Posterior vena cava (tissue), 2 donors: ENCODE data around the gene ZNF385C. TPM values are rescaled to one million over a fixed set of nuclear protein-coding genes. Genes with fewer than 3 reads are reported as not detected.
A peak's percentile ranks its signal among the peaks of the same experiment; 100 is the strongest.

Experiments
- DNase-seq: peaks from one replicate; pipeline ENCODE4 v3.0.0-alpha.2; 2020; ENCODE audit warnings: low spot score
- intact Hi-C, 2 donors: fragments of 100-400 bp; cut with DNase I; formaldehyde crosslinking; loops; one replicate each; pipeline versions ENCODE4 v1.14.1 to v1.14.2; 2022 to 2023
- total RNA-seq, 2 donors: library from RNA; stranded (reverse); fragmentation: NEBNext Ultra II Directional; extraction: Animal tissue kit (Norgen Biotek cat#: 25700); gene quantifications; one replicate each; pipeline ENCODE4 v1.2.1, GENCODE V29; 2021
- donor health status: DM: yes; HTN: yes; CAD: no.
- donor health status: DM: yes; HTN: yes; CAD: no.

The ZNF385C gene
- total RNA-seq, 2 donors from 2014 or later, result 0.19 to 0.23 TPM

GRCh38 chr17:42034059-42034458 lies 64.2 kb downstream of the ZNF385C start:
- DNase-seq, result no peak
- intact Hi-C loops, result no loop called here

GRCh38 chr17:42031584-42031983 lies 66.7 kb downstream of the ZNF385C start:
- DNase-seq, result no peak
- intact Hi-C loops, result no loop called here

- intact Hi-C loops, result loop anchor here (2.0 to 10.0 kb wide), 3 partner anchors 44 to 89 kb away; partner anchors contain the start of gene DHX58 (in 1 of the 2)
- DNase-seq, result no peak
Observed at GRCh38 chr17:42028791-42029127, 69.5 kb downstream of the ZNF385C start.

GRCh38 chr17:42027961-42028790 lies 70.1 kb downstream of the ZNF385C start:
- intact Hi-C loops, result loop anchor here (2.0 to 10.0 kb wide), 3 partner anchors 45 to 89 kb away; partner anchors contain the start of gene DHX58 (in 1 of the 2)

GRCh38 chr17:42027590-42027889 lies 70.7 kb downstream of the ZNF385C start:
- DNase-seq, result no peak

More at GRCh38 chr17:42027961-42028790, 70.1 kb downstream of the ZNF385C start:
- no peak for DNase-seq

GRCh38 chr17:42026857-42027589 lies 71.2 kb downstream of the ZNF385C start:
- DNase-seq, result no peak
- intact Hi-C loops, result loop anchor here (5.0 to 10.0 kb wide), 2 partner anchors 88 to 90 kb away; partner anchors contain the start of gene DHX58 (in 1 of the 2)

More at GRCh38 chr17:42027590-42027889, 70.7 kb downstream of the ZNF385C start:
- intact Hi-C loops, result loop anchor here (5.0 to 10.0 kb wide), 2 partner anchors 87 to 90 kb away; partner anchors contain the start of gene DHX58 (in 1 of the 2)

GRCh38 chr17:42025936-42026335 lies 72.3 kb downstream of the ZNF385C start:
- DNase-seq, result no peak
- intact Hi-C loops, result loop anchor here (5.0 to 10.0 kb wide), 2 partner anchors 89 to 91 kb away; partner anchors contain the start of gene DHX58 (in 1 of the 2)

GRCh38 chr17:42025191-42025579 lies 73.1 kb downstream of the ZNF385C start:
- DNase-seq, result peak; percentile 76
- intact Hi-C loops, result loop anchor here (5.0 to 10.0 kb wide), 2 partner anchors 90 to 92 kb away; partner anchors contain the start of gene DHX58 (in 1 of the 2)

GRCh38 chr17:42023524-42024349 lies 74.5 kb downstream of the ZNF385C start:
- peak; percentile 84 for DNase-seq
- intact Hi-C loops, result loop anchor here in 1 of 2 donors (10.0 kb wide), 1 partner anchor 91 kb away; the partner anchor contains the start of gene DHX58

GRCh38 chr17:42020845-42021244 lies 77.4 kb downstream of the ZNF385C start:
- peak; percentile 55 for DNase-seq
- intact Hi-C loops, result loop anchor here in 1 of 2 donors (10.0 kb wide), 1 partner anchor 94 kb away; the partner anchor contains the start of gene DHX58

GRCh38 chr17:42019509-42020404 lies 78.5 kb downstream of the ZNF385C start, which contains the start of gene NKIRAS2:
TSS of gene NKIRAS2 (plus strand) at chr17:42020090. CDS start at chr17:42021578, 1,488 bp downstream.
- intact Hi-C loops, result loop anchor here in 1 of 2 donors (5.0 to 10.0 kb wide), 2 partner anchors 95 to 1978 kb away; partner anchors contain the start of gene DHX58
- DNase-seq, result peak; percentile 99

- intact Hi-C loops, result loop anchor here in 1 of 2 donors (5.0 kb wide), 1 partner anchor 1978 kb away; no protein-coding TSS in a partner anchor
- no peak for DNase-seq
Observed at GRCh38 chr17:42018988-42019387, 79.3 kb downstream of the ZNF385C start.

GRCh38 chr17:42018339-42018738 lies 79.9 kb downstream of the ZNF385C start:
- intact Hi-C loops, result loop anchor here in 1 of 2 donors (5.0 kb wide), 1 partner anchor 1979 kb away; no protein-coding TSS in a partner anchor
- DNase-seq, result no peak

GRCh38 chr17:42017866-42018200 lies 80.4 kb downstream of the ZNF385C start:
- intact Hi-C loops, result loop anchor here in 1 of 2 donors (5.0 kb wide), 1 partner anchor 1979 kb away; no protein-coding TSS in a partner anchor
- no peak for DNase-seq

- peak; percentile 98 for DNase-seq
- intact Hi-C loops, result loop anchor here in 1 of 2 donors (5.0 kb wide), 1 partner anchor 1980 kb away; no protein-coding TSS in a partner anchor
Observed at GRCh38 chr17:42016941-42017865, 81.1 kb downstream of the ZNF385C start, which contains the start of gene DNAJC7. TSS of gene DNAJC7 (minus strand) at chr17:42017439. CDS start at chr17:42017416, 23 bp downstream.

- intact Hi-C loops, result loop anchor here in 1 of 2 donors (5.0 kb wide), 1 partner anchor 1981 kb away; no protein-coding TSS in a partner anchor
Observed at GRCh38 chr17:42016411-42016831, 81.9 kb downstream of the ZNF385C start.

More at GRCh38 chr17:42016411-42016831, 81.9 kb downstream of the ZNF385C start:
- no peak for DNase-seq
